ENCODE results near the gene CC2D2B. TPM values are rescaled to one million over a fixed set of nuclear protein-coding genes. Genes with fewer than 3 reads are reported as not detected.
"Not testable (repeated sequence)": the region's sequence is repeated elsewhere in the genome, so short reads cannot be mapped to it uniquely, and the experiment has no call there.

The CC2D2B gene
- 7.0 TPM for total RNA-seq

GRCh38 chr10:95907456-95908253, at the start of gene CC2D2B:
Gene CC2D2B, plus strand, starts transcription at chr10:95907975. Its CDS starts 3,349 bp downstream, at chr10:95911324.
- peak; percentile 84 for DNase-seq (ENCODE audit: low spot score)

GRCh38 chr10:95860166-95860940, 47.4 kb upstream of the CC2D2B start:
- no peak for DNase-seq (ENCODE audit: low spot score)

- DNase-seq (ENCODE audit: low spot score) = no peak
These were observed 46.4 kb upstream of the CC2D2B start for GRCh38 chr10:95861386-95861785.

GRCh38 chr10:95864906-95865813, 42.6 kb upstream of the CC2D2B start:
- DNase-seq (ENCODE audit: low spot score) = peak; percentile 53

- DNase-seq (ENCODE audit: low spot score) = no peak
These were observed 41.8 kb upstream of the CC2D2B start for GRCh38 chr10:95865814-95866466.

GRCh38 chr10:95866467-95866842, 41.3 kb upstream of the CC2D2B start:
- DNase-seq (ENCODE audit: low spot score) = no peak

- DNase-seq (ENCODE audit: low spot score) = no peak
These were observed 39.9 kb upstream of the CC2D2B start for GRCh38 chr10:95867866-95868265.

GRCh38 chr10:95872158-95872711, 35.5 kb upstream of the CC2D2B start:
- DNase-seq (ENCODE audit: low spot score) = no peak

GRCh38 chr10:95873139-95873538, 34.6 kb upstream of the CC2D2B start:
- DNase-seq (ENCODE audit: low spot score) = no peak

GRCh38 chr10:95873651-95874050, 34.1 kb upstream of the CC2D2B start:
- no peak for DNase-seq (ENCODE audit: low spot score)

- DNase-seq (ENCODE audit: low spot score) = not testable (repeated sequence)
These were observed 33.0 kb upstream of the CC2D2B start for GRCh38 chr10:95874783-95875182.

- no peak for DNase-seq (ENCODE audit: low spot score)
These were observed 31.0 kb upstream of the CC2D2B start for GRCh38 chr10:95876756-95877155.

- no peak for DNase-seq (ENCODE audit: low spot score)
These were observed 29.9 kb upstream of the CC2D2B start for GRCh38 chr10:95877881-95878280.

GRCh38 chr10:95880704-95881103, 27.1 kb upstream of the CC2D2B start:
- no peak for DNase-seq (ENCODE audit: low spot score)

GRCh38 chr10:95881316-95881715, 26.5 kb upstream of the CC2D2B start:
- no peak for DNase-seq (ENCODE audit: low spot score)

- DNase-seq (ENCODE audit: low spot score) = no peak
These were observed 17.9 kb upstream of the CC2D2B start for GRCh38 chr10:95889830-95890229.

GRCh38 chr10:95896071-95896850, 11.5 kb upstream of the CC2D2B start:
- DNase-seq (ENCODE audit: low spot score) = no peak

- DNase-seq (ENCODE audit: low spot score) = not testable (repeated sequence)
These were observed 1.7 kb upstream of the CC2D2B start for GRCh38 chr10:95905897-95906580.

- peak; percentile 59 for DNase-seq (ENCODE audit: low spot score)
These were observed 909 bp upstream of the CC2D2B start for GRCh38 chr10:95906677-95907455.

All from ureter (tissue), 1 donor.